ENCODE data around the gene EPS8L3.

The EPS8L3 gene

DNA sequence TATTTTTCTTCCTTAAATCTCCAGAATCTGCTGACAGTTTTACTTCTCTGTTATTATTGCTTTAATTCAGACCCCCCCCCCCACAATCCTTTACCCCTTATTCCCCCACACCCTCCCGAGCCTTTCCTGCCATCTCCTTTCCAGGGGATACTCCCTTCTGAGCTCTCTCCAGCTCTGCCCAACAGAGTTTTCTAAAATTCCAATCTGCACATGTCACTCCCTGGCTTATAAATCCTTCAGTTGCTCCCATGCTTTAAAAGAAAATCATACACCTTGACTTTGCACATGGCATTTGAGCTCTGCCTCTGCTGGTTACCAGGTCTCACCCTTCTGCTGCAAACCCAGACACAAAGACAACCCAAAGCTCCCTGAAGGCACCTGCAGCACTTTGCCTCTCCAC, 11.7 kb upstream of the EPS8L3 start:
- H3K4me3 ChIP-seq (ENCODE audit: low read length): no peak overlapping the region
- DNase-seq (ENCODE audit: low read depth): peak; percentile 35

DNA sequence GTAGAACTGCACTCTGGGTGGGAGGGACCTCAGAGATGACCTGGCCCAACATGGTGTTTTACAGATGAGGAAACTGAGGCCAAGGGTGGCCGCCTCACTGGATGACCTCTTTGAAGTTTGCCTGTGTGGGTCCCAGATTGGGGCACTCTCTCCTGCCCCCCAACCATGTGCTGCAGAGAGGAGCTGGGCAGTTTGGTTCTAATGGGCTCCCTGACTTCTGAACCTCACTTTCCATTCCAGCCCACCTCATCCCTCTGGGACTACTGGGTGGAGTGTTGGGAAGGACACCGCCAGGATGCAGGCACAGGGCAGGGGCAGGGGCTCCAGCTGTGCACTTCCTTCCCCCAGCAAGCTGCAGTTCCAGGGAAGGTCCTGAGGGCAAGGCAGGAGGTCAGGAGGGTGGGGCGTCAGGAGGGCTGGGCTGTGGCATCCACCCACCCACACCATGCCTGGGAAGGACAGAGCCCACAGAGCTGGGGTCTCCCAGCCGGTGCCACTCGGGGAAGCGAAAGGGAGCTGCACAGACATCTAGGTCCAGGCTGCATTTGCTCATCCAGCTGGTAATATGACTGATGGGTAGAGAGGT, 10.3 kb upstream of the EPS8L3 start:
- peaks cover 7% of the 10 kb centered on the region for H3K4me1 ChIP-seq (ENCODE audit: control insufficient read depth, insufficient read depth, low read length)
- DNase-seq (ENCODE audit: low read depth): no peak
- no peak overlapping the region for H3K9ac ChIP-seq (ENCODE audit: low read length)
- no peaks in the 10 kb centered on the region for H3K36me3 ChIP-seq (ENCODE audit: control insufficient read depth, insufficient read depth, low read length, severe bottlenecking)
- no peaks in the 10 kb centered on the region for H3K9me3 ChIP-seq (ENCODE audit: control insufficient read depth, low read length)
- H3K4me3 ChIP-seq (ENCODE audit: low read length): no peak overlapping the region
- no peaks in the 10 kb centered on the region for H3K27me3 ChIP-seq (replicated peaks; ENCODE audit: control insufficient read depth, insufficient read depth, low read length)

More for the DNA sequence above, 11.7 kb upstream of the EPS8L3 start:
- H3K9me3 ChIP-seq (ENCODE audit: control insufficient read depth, low read length): peaks cover 1% of the 10 kb centered on the region
- H3K9ac ChIP-seq (ENCODE audit: low read length): no peak overlapping the region
- H3K27me3 ChIP-seq (replicated peaks; ENCODE audit: control insufficient read depth, insufficient read depth, low read length): no peaks in the 10 kb centered on the region
- H3K4me1 ChIP-seq (ENCODE audit: control insufficient read depth, insufficient read depth, low read length): peaks cover 7% of the 10 kb centered on the region
- H3K36me3 ChIP-seq (ENCODE audit: control insufficient read depth, insufficient read depth, low read length, severe bottlenecking): no peaks in the 10 kb centered on the region

DNA sequence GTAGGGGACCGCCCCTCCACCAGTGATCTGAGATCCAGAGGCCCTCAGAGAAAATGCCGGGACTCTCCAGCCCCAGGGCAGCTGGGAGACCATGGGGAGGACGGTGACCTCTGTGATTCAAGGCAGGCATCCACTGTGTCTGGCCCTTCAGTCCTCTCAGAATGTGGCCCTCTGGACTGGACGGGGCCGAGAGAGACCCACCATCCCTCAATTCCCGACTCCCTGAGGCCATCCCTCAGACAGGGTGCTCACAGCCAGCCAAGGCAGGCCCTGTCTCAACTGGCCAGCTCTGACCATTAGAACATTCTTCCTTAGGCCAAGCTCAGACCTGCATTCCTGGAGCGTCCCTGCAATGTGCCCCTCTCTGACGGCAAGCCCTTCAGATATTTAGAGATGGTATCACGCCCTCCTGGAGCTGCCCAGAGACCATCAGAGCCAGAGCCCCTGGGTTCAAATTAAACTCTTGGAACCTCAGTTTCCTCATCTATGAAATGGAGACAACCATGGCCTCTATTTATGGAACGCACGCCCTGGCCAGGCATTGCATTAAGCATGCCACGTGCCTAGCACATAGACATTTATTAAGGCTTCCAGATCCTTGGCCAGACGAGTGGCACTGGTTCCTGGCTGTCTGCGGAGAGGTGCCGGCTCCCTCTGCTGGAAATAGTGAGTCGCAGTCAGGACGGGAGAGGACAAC, 9.6 kb upstream of the EPS8L3 start:
- H3K9me3 ChIP-seq (ENCODE audit: control insufficient read depth, low read length): no peaks in the 10 kb centered on the region
- no peaks in the 10 kb centered on the region for H3K27me3 ChIP-seq (replicated peaks; ENCODE audit: control insufficient read depth, insufficient read depth, low read length)
- H3K9ac ChIP-seq (ENCODE audit: low read length): peak overlapping the region; percentile 10
- peak; percentile 96 for DNase-seq (ENCODE audit: low read depth)
- no peaks in the 10 kb centered on the region for H3K36me3 ChIP-seq (ENCODE audit: control insufficient read depth, insufficient read depth, low read length, severe bottlenecking)
- H3K4me1 ChIP-seq (ENCODE audit: control insufficient read depth, insufficient read depth, low read length): peaks cover 7% of the 10 kb centered on the region
- H3K4me3 ChIP-seq (ENCODE audit: low read length): no peak overlapping the region

DNA sequence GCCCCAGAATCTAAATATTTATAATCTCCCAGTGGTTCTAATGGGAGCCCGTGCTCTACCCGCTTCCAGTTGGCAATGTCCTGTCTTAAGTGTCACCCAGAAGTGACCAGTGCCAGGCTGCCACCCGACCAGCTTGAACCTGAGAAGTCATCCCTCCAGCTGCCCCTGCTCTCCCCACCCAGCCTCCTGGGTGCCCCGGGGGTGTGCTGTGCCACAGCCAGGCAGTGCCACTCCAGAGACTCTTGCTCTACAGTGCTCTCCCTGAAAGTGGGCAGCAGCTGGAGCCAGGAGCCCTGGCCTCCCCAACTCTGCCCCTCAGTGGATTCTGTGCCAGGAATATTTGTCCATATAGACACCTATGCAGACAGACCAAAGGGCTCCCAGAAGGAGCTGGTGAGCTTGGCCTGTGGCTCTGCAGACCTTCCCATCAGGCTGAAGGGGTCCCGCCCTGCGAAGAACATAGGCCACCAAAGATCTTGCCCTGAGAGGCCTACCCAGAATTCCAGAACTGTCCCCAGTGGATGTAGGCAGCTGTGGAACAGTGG, 9.0 kb upstream of the EPS8L3 start:
- Histone ChIP-seq H3K27me3 (replicated peaks; ENCODE audit: control insufficient read depth, insufficient read depth, low read length) (no peaks in the 10 kb centered on the region), H3K4me3 (ENCODE audit: low read length) (no peak overlapping the region), H3K9ac (ENCODE audit: low read length) (peak overlapping the region; percentile 10), H3K4me1 (ENCODE audit: control insufficient read depth, insufficient read depth, low read length) (peaks cover 7% of the 10 kb centered on the region), H3K36me3 (ENCODE audit: control insufficient read depth, insufficient read depth, low read length, severe bottlenecking) (no peaks in the 10 kb centered on the region), H3K9me3 (ENCODE audit: control insufficient read depth, low read length) (no peaks in the 10 kb centered on the region)
- no peak for DNase-seq (ENCODE audit: low read depth)

DNA sequence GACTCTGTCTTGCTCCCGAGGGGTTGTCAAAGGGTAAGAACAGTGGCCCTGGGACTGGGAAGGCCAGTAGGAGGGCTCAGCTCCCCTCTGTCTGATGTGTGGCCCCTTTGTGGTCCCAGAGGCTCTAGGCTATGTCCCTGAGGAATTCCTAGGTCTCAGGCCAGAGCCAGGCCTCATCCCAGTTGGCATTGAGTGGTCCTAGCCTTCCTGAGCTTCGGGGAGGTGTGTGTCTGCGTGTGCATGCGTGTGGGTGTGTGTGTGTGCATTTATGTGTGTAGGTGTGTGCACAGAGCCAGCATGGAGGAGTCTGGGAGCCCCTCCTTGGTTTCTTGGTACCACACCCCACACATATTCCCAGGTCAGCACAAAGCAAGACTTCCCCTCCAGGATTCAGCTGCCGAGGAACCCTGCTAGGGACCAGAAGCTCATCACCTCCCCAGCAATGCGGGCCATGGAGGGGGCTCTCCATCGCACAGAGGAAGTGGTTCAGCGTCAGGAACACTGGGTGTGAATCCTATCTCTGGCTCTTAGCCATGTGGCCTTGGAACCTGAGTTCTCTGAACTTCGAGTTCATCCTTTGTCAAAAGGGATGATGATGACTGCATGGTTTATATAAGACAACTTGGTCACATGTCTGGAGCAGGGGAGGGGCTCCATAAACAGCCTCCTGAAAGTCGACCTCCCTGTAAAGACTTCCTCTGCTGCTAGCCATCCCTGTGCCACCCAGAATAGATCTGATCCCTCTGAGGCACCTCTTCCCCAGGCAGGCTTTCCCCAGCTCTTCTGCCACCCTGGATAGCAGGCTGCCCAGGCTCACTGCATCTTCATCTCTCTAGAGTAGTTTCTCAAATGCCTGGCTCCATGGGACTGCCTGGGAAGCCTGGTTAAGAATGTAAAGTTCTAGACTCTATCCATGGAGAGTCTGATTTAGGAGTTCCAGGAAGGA, 8.3 kb upstream of the EPS8L3 start:
- no peaks in the 10 kb centered on the region for H3K27me3 ChIP-seq (replicated peaks; ENCODE audit: control insufficient read depth, insufficient read depth, low read length)
- DNase-seq (ENCODE audit: low read depth): no peak
- no peak overlapping the region for H3K9ac ChIP-seq (ENCODE audit: low read length)
- no peak overlapping the region for H3K4me3 ChIP-seq (ENCODE audit: low read length)
- H3K4me1 ChIP-seq (ENCODE audit: control insufficient read depth, insufficient read depth, low read length): peaks cover under 1% of the 10 kb centered on the region
- H3K9me3 ChIP-seq (ENCODE audit: control insufficient read depth, low read length): no peaks in the 10 kb centered on the region
- H3K36me3 ChIP-seq (ENCODE audit: control insufficient read depth, insufficient read depth, low read length, severe bottlenecking): no peaks in the 10 kb centered on the region

DNA sequence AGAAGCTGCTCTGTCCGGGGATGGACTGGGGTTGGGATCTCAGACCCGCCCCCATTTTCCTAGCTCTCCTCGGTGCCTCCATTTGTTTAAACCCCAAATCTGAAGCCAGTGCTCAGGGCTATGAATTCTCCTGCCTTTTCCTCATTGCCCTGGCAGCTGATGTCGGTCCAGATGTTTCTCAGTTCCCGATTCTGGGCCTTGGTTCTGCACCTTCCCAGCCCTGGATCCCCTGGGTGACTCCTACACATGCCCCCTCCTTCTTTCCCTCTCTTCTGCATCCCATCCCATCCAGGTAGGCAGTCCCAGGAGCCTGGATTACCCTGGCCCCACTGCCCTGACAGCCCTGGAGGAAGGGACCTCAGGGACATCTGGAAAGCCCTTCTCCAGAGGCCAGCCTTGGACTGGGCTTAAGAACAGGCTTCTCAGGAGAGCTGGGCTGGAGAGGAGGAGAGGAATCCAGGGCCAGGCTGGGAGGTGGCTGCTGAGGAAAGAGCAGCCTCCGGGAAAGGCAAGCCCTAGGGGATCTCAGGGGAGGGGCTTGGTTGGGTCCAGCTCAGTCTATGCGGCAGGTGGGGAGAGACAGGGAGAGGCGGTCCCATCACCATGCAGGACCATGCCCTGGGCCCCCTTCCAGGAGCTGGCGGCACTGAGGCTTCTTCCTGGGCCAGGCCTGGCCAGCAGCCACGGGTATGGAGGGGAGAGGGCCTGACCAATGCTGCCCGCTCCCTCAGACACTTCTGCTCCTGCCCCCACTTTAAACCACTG, 6.8 kb upstream of the EPS8L3 start:
- no peak for DNase-seq (ENCODE audit: low read depth)
- H3K27me3 ChIP-seq (replicated peaks; ENCODE audit: control insufficient read depth, insufficient read depth, low read length): peaks cover 4% of the 10 kb centered on the region
- H3K36me3 ChIP-seq (ENCODE audit: control insufficient read depth, insufficient read depth, low read length, severe bottlenecking): no peaks in the 10 kb centered on the region
- H3K9ac ChIP-seq (ENCODE audit: low read length): no peak overlapping the region
- H3K9me3 ChIP-seq (ENCODE audit: control insufficient read depth, low read length): no peaks in the 10 kb centered on the region
- no peaks in the 10 kb centered on the region for H3K4me1 ChIP-seq (ENCODE audit: control insufficient read depth, insufficient read depth, low read length)
- no peak overlapping the region for H3K4me3 ChIP-seq (ENCODE audit: low read length)

DNA sequence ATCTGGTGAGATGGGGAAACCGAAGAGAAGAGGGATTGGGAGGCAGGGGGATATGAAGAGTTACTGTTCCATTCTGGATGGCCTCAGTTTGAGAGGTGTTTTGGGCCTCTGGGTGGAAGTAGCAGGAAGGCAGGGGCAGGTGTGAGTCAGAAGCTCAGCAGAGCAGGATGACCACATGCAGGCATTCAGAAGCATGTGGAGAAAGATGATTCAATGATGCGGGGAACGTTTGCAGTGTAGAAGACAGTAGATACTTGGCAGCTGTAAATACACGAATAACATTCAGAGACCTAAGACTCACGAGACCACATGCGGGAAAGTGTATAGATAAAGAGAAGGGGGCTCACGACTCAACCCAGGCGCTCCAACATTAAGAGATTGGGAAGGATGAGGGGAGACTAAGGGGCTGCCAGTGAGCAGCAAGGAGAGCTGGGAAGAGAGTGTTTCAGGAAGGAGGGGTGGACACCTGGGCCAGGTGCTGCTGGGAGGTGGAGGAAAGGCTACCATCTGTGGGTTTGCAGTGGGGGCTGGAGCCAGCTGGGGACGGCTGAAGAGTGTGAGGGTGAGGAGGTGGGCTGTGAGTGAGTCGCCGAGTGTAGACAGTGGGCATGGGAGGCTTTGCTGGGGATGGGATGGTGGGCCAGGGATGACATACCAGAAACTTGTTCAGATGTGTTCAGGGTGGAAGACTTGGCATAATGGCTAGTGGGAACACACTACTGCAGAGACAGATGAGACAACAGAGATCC, 5.8 kb upstream of the EPS8L3 start:
- Histone ChIP-seq H3K9me3 (ENCODE audit: control insufficient read depth, low read length) (no peaks in the 10 kb centered on the region), H3K36me3 (ENCODE audit: control insufficient read depth, insufficient read depth, low read length, severe bottlenecking) (no peaks in the 10 kb centered on the region), H3K27me3 (replicated peaks; ENCODE audit: control insufficient read depth, insufficient read depth, low read length) (peaks cover 4% of the 10 kb centered on the region), H3K4me3 (ENCODE audit: low read length) (no peak overlapping the region), H3K9ac (ENCODE audit: low read length) (no peak overlapping the region), H3K4me1 (ENCODE audit: control insufficient read depth, insufficient read depth, low read length) (no peaks in the 10 kb centered on the region)
- peak; percentile 43 for DNase-seq (ENCODE audit: low read depth)

DNA sequence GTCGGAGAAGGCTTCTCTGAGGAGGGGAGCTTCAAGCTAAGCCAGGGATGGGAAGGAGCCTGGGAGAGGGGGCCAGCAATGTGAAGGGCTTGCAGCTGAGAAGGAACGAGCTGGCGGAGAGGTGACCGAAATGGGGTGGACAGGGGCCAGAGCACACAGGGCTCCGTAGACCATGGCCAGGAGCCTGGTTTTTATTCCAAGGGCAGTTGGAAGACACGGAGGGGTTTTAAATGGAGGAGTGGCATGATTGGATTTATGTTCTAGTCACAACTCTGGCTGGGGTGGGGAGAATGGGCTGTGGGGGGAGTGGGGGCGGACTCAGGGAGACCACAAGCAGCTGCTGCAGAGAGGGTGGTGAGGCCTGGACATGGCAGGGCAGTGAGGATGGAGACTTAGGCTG, 5.1 kb upstream of the EPS8L3 start:
- DNase-seq (ENCODE audit: low read depth): no peak
- no peaks in the 10 kb centered on the region for H3K36me3 ChIP-seq (ENCODE audit: control insufficient read depth, insufficient read depth, low read length, severe bottlenecking)
- peaks cover 4% of the 10 kb centered on the region for H3K27me3 ChIP-seq (replicated peaks; ENCODE audit: control insufficient read depth, insufficient read depth, low read length)
- no peak overlapping the region for H3K9ac ChIP-seq (ENCODE audit: low read length)
- no peak overlapping the region for H3K4me3 ChIP-seq (ENCODE audit: low read length)
- no peaks in the 10 kb centered on the region for H3K9me3 ChIP-seq (ENCODE audit: control insufficient read depth, low read length)
- H3K4me1 ChIP-seq (ENCODE audit: control insufficient read depth, insufficient read depth, low read length): no peaks in the 10 kb centered on the region

DNA sequence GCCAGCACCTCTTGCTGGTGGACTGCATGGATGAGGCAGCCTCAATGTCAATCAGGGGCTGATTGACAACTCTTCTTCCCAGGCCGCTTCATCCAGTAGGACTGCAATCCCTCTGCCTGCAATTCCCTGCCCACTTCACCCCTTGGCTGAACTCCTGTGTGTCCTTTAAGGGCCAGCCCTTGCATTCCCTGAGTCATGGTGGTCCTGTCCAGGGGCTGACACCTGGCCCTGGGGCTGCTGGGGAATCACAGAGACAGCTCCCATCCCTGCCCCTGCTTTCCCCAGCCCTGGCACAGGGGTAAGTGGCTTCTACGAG, 4.6 kb upstream of the EPS8L3 start:
- H3K4me1 ChIP-seq (ENCODE audit: control insufficient read depth, insufficient read depth, low read length): no peaks in the 10 kb centered on the region
- H3K9ac ChIP-seq (ENCODE audit: low read length): no peak overlapping the region
- H3K9me3 ChIP-seq (ENCODE audit: control insufficient read depth, low read length): no peaks in the 10 kb centered on the region
- no peaks in the 10 kb centered on the region for H3K36me3 ChIP-seq (ENCODE audit: control insufficient read depth, insufficient read depth, low read length, severe bottlenecking)
- no peak for DNase-seq (ENCODE audit: low read depth)
- H3K27me3 ChIP-seq (replicated peaks; ENCODE audit: control insufficient read depth, insufficient read depth, low read length): peaks cover 4% of the 10 kb centered on the region
- H3K4me3 ChIP-seq (ENCODE audit: low read length): no peak overlapping the region

DNA sequence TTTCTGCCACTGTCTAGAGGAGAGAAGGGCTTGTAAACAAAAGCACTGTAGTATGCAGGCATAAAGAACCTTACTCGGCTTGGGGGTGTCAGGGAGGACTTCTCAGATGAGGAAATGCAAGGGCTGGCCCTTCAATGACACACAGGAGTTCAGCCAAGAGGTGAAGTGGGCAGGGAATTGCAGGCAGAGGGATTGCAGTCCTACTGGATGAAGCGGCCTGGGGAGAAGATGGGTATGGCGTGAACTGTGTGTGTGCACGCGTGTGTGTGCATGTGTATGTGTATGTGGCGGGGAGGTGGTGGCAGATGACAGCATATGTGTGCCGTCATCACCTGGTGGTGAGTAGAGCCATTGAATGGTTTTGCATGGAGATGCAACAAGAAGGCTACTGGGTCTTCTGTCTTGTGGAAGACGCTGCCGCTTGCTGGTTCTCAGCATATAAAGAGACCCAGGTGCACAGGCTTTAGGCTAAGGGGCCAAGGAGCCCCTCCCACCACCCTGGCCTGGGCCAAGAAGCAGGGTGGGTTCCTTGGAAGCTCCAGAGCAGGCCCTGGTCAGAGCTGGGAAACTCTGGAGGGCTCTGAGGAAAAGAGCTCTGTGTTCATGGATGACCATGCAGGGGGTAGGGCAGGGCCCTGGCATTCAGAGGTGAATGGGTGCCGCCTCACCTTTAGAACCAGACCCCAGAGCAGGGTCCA, 4.1 kb upstream of the EPS8L3 start:
- no peak for DNase-seq (ENCODE audit: low read depth)
- H3K9ac ChIP-seq (ENCODE audit: low read length): no peak overlapping the region
- no peaks in the 10 kb centered on the region for H3K9me3 ChIP-seq (ENCODE audit: control insufficient read depth, low read length)
- no peaks in the 10 kb centered on the region for H3K36me3 ChIP-seq (ENCODE audit: control insufficient read depth, insufficient read depth, low read length, severe bottlenecking)
- no peaks in the 10 kb centered on the region for H3K4me1 ChIP-seq (ENCODE audit: control insufficient read depth, insufficient read depth, low read length)
- H3K27me3 ChIP-seq (replicated peaks; ENCODE audit: control insufficient read depth, insufficient read depth, low read length): peaks cover 4% of the 10 kb centered on the region
- H3K4me3 ChIP-seq (ENCODE audit: low read length): no peak overlapping the region

Measured in adipocyte (in vitro differentiated cells).